Naive B cell (primary cell): ENCODE results near the gene CDC34. TPM values are rescaled to one million over a fixed set of nuclear protein-coding genes. Genes with fewer than 3 reads are reported as not detected.
A peak's percentile ranks its signal among the peaks of the same experiment; 100 is the strongest.

ENCODE experiments used
- ATAC-seq, 2 donors: fragments of 150-1000 bp; cut with Tn5 transposase; 2 replicates each; pipeline ENCODE4 v1.10.0; 2021; ENCODE audit warnings: low read depth in 2 of 2, mild to moderate bottlenecking in 2 of 2, moderate library complexity in 2 of 2
- DNase-seq: peaks from one replicate; pipeline ENCODE4 v3.0.0; 2022
- H3K27ac Mint-ChIP-seq, 6 donors: one replicate each; pipeline ENCODE4 v1.8.0; 2020 to 2022; ENCODE audit warnings: mild to moderate bottlenecking in 6 of 6, mixed read lengths in 6 of 6, moderate library complexity in 5 of 6, inconsistent platforms in 2 of 6
- H3K27me3 Mint-ChIP-seq, 3 donors: one replicate each; pipeline ENCODE4 v1.8.0; 2021 to 2022; ENCODE audit warnings: mixed read lengths in 3 of 3, mild to moderate bottlenecking in 1 of 3
- H3K36me3 Mint-ChIP-seq, 2 donors: one replicate each; pipeline ENCODE4 v1.8.0; 2020 to 2022; ENCODE audit warnings: mixed read lengths in 2 of 2, inconsistent platforms in 1 of 2, mild to moderate bottlenecking in 1 of 2
- H3K4me1 Mint-ChIP-seq, 3 donors: one replicate each; pipeline ENCODE4 v1.8.0; 2020 to 2022; ENCODE audit warnings: mixed read lengths in 3 of 3, inconsistent platforms in 1 of 3, mild to moderate bottlenecking in 1 of 3, moderate library complexity in 1 of 3
- H3K4me3 Mint-ChIP-seq, 8 donors: one replicate each; pipeline ENCODE4 v1.8.0; 2020 to 2022; ENCODE audit warnings: mild to moderate bottlenecking in 8 of 8, mixed read lengths in 8 of 8, moderate library complexity in 8 of 8, inconsistent platforms in 2 of 8
- H3K9me3 Mint-ChIP-seq, 7 donors: one replicate each; pipeline ENCODE4 v1.8.0; 2020 to 2022; ENCODE audit warnings: mixed read lengths in 7 of 7, mild to moderate bottlenecking in 5 of 7, inconsistent platforms in 2 of 7, moderate library complexity in 1 of 7
- polyA plus RNA-seq, 6 donors: library from polyadenylated mRNA; unstranded; fragments of 300-500 nt; fragmentation: Illumina TruSeq; gene quantifications; one replicate each; pipeline ENCODE4 v1.2.3, GENCODE V29; 2021; ENCODE audit warnings: low read depth in 6 of 6

CDC34 gene
- polyA plus RNA-seq, 6 donors from 2014 or later, result 17.7 to 30.6 (median 19.4) TPM

DNA sequence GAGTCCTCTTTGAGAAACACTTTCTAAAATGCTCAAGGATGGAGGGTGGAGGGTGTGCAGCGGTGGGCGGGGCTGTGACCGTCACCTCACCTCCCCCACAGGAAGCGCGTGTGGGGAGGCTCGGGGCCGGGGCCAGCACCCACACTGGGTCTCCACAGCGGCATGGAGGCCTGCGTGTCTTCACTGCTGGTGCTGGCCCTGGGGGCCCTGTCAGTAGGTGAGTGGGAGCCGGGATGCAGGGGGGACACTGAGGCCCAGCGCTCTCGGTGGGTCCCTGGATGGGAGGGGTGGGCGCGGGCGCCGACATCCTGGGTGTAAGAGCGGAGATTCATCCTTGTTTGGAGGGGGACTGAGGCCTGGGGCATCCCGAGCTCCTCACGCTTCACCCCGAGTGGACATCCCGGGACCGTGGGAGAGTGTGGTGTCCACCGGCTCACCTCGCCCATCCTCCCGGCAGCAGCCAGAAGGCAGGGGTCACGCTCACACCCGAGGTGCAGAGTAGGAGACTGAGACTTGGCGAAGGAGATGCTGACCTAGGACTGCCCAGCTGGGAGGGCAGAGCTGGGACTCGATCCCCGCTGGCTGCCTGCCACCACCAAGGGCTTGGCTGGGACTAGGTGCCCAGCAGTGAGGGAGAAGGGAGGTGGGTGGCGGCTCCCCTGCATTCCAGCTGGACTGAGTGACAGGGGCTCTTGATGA, 12.5 kb downstream of the CDC34 start, which contains the start of gene GZMM:
GZMM (plus strand) TSS at position 144 of the 699 bp plus-strand sequence; CDS start at position 163, 19 bp downstream.
- DNase-seq (no peak), ATAC-seq (peak; percentile 21 to 53)
- Mint-ChIP-seq H3K9me3 (no peaks in the 10 kb centered on the region), H3K27ac (peak within 1 kb of the TSS in 1 of 6 donors; percentile 44), H3K4me3 (no peak within 1 kb of the TSS), H3K4me1 (peaks cover 0 to 5% (median 2%) of the 10 kb centered on the region in 3 donors), H3K27me3 (peaks cover 0 to 10% (median 0%) of the 10 kb centered on the region in 3 donors), H3K36me3 (no peaks in the 10 kb centered on the region)

DNA sequence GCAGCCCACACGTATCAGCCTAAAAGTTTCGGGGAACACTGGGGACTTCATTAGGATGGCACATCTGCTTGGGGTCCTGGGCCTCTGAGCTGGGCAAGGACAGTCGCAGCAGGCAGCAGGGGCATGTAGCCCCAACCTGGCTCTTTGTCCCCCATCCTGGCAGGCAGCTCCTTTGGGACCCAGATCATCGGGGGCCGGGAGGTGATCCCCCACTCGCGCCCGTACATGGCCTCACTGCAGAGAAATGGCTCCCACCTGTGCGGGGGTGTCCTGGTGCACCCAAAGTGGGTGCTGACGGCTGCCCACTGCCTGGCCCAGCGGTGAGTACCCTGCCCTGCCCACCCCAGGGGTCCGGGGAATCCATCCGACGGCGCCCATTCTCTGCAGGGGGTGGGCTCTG, 15.6 kb downstream of the CDC34 start:
- Mint-ChIP-seq H3K27me3 (peaks cover 0 to 10% (median 0%) of the 10 kb centered on the region in 3 donors), H3K4me3 (no peak overlapping the region), H3K27ac (no peak overlapping the region), H3K36me3 (no peaks in the 10 kb centered on the region), H3K9me3 (no peaks in the 10 kb centered on the region), H3K4me1 (peaks cover 0 to 5% (median 2%) of the 10 kb centered on the region in 3 donors)
- DNase-seq (no peak), ATAC-seq (no peak)

DNA sequence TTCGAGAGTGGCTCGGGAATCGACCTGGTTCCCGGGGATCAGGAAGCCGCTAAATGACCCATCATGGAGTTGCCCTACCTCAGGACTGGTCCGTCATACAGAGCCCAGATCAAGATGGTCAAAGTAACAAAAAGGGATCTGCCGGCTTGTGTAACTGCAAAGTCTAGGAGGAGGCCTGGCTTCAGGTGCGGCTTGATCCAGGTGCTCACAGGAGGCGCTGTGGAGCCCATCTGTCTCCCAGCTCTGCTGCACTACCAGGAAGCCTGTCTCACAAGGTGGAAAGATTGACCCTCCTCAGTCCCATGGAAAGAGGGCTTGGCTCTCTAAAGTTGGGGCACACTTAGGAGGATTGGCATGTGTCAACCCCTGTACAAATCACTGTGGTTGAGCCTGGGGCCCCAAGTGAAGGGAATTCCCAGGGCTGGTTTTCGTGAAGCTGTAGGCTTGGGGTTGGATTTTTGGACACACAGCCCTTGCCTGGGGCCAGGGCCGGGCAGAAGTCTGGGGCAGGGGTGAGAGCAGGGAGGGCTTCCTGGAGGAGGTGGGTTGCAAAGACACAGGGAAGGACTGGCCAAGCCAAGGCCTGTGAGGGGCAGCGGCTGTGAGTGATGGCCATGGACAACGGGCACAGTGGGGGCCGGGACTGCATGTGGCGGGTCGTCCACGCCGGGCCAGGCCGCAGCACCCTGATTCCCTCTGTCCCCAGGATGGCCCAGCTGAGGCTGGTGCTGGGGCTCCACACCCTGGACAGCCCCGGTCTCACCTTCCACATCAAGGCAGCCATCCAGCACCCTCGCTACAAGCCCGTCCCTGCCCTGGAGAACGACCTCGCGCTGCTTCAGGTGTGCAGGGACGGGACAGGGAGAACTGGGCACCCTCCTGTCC, 16.5 kb downstream of the CDC34 start:
- Mint-ChIP-seq H3K9me3 (no peaks in the 10 kb centered on the region), H3K27me3 (peaks cover 0 to 10% (median 0%) of the 10 kb centered on the region in 3 donors), H3K36me3 (no peaks in the 10 kb centered on the region), H3K4me1 (peaks cover 0 to 5% (median 2%) of the 10 kb centered on the region in 3 donors), H3K4me3 (no peak overlapping the region), H3K27ac (no peak overlapping the region)
- ATAC-seq (no peak), DNase-seq (no peak)

DNA sequence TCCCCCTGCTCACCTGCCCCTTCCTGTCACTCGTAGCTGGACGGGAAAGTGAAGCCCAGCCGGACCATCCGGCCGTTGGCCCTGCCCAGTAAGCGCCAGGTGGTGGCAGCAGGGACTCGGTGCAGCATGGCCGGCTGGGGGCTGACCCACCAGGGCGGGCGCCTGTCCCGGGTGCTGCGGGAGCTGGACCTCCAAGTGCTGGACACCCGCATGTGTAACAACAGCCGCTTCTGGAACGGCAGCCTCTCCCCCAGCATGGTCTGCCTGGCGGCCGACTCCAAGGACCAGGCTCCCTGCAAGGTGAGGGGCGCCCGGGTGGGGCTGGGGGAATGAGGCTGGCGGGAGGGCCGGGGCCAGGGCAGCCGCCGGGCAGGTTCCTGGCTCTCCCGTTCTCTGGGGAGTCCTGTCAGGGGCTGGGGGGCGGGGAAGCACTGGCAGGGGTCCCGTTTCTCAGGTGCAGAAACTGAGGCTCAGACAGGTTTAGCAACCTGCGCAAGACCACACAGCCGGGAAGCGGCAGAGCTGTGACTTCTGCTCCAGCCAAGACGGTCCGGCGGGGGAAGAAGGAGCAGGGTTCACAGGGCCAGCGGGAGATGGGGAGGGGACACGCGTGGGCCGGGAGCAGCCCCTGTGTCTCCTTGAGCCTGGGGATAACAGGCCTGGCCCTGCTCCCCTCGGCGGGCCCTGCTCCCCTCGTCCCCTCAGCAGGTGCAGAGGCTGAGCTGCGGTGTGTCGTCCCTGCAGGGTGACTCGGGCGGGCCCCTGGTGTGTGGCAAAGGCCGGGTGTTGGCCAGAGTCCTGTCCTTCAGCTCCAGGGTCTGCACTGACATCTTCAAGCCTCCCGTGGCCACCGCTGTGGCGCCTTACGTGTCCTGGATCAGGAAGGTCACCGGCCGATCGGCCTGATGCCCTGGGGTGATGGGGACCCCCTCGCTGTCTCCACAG, 17.6 kb downstream of the CDC34 start:
- peaks cover 0 to 10% (median 0%) of the 10 kb centered on the region in 3 donors for H3K27me3 Mint-ChIP-seq
- no peaks in the 10 kb centered on the region for H3K9me3 Mint-ChIP-seq
- H3K4me3 Mint-ChIP-seq, result no peak overlapping the region
- no peak overlapping the region for H3K27ac Mint-ChIP-seq
- H3K4me1 Mint-ChIP-seq, result peaks cover 0 to 5% (median 2%) of the 10 kb centered on the region in 3 donors
- DNase-seq, result no peak
- H3K36me3 Mint-ChIP-seq, result no peaks in the 10 kb centered on the region
- no peak for ATAC-seq

DNA sequence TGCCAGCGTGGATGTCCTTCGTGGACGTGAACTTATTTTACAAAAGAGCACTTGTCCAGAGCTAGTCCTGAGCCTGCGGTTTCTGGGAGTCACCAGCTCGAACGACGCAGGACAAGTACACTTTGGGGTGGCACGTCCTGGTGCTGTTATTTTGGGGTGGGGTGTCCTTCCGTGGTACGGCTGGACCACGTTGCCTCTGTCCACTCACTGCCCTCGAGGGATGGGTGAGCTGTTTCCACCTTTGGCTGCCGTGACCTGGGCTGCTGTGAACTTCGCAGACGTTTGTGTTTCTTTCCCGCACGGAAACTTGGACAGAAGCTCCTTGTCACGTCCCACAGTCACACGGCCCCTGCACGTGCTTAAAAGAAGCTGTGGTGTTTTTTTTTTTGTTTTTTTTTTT, 23.3 kb downstream of the CDC34 start:
- no peak overlapping the region for H3K27ac Mint-ChIP-seq
- DNase-seq (no peak), ATAC-seq (no peak)
- H3K4me1 Mint-ChIP-seq, result no peaks in the 10 kb centered on the region
- H3K4me3 Mint-ChIP-seq, result no peak overlapping the region
- no peaks in the 10 kb centered on the region for H3K36me3 Mint-ChIP-seq
- peaks cover 0 to 14% (median 0%) of the 10 kb centered on the region in 3 donors for H3K27me3 Mint-ChIP-seq
- no peaks in the 10 kb centered on the region for H3K9me3 Mint-ChIP-seq

DNA sequence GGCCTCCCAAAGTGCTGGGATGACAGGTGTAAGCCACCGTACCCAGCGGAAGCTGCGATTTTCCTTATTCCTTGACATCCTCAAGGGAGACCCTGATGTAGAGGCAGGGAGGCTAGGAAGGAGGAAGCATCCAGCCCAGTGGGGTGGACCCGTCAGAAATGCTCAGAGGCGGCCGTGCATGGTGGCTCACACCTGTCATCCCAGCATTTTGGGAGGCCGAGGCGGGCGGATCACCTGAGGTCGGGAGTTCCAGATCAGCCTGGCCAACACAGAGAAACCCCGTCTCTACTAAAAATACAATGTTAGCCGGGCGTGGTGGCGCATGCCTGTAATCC, 23.9 kb downstream of the CDC34 start:
- Mint-ChIP-seq H3K9me3 (no peaks in the 10 kb centered on the region), H3K4me3 (no peak overlapping the region), H3K27ac (no peak overlapping the region), H3K36me3 (no peaks in the 10 kb centered on the region), H3K27me3 (peaks cover 0 to 15% (median 0%) of the 10 kb centered on the region in 3 donors), H3K4me1 (no peaks in the 10 kb centered on the region)
- no peak for ATAC-seq
- DNase-seq, result no peak

DNA sequence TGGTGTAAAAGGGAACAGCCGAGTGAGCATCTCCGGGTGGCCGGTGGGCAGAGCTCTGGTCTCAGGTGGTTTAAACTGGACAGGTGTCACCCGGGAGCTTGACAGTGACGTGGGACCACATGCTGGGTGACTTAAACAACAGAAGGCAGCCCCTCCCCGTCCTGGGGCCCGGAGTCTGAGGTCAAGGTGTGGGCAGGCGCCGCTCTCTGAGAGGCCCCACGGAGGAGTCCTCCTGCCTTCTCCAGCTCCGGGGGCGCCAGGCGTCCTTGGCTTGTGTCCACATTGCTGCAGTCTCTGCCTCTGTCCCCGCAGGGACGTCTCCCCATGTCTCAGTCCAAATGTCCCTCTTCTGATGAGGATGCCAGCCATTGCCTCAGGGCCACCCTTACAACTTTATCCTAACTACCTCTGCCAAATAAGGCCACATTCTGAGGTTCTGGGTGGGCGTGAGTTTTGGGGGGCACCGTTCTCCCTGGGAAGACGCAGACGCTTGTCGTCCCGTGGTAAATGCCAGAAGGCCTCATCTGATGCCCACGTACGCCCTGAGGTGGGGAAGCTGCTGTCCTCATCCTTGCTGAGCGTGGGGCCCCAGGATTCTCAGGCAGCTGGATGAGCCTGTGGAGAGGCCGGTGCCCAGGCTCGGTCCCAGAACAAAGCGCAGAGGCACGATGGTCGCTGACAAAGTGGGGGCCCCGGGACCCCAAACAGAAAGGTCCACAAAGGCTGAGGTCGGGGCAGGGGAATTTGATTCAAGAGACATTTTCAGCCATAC, 25.2 kb downstream of the CDC34 start:
- no peaks in the 10 kb centered on the region for H3K4me1 Mint-ChIP-seq
- no peak overlapping the region for H3K4me3 Mint-ChIP-seq
- H3K27ac Mint-ChIP-seq, result no peak overlapping the region
- peaks cover 0 to 15% (median 0%) of the 10 kb centered on the region in 3 donors for H3K27me3 Mint-ChIP-seq
- H3K9me3 Mint-ChIP-seq, result no peaks in the 10 kb centered on the region
- H3K36me3 Mint-ChIP-seq, result no peaks in the 10 kb centered on the region
- ATAC-seq (no peak), DNase-seq (no peak)

DNA sequence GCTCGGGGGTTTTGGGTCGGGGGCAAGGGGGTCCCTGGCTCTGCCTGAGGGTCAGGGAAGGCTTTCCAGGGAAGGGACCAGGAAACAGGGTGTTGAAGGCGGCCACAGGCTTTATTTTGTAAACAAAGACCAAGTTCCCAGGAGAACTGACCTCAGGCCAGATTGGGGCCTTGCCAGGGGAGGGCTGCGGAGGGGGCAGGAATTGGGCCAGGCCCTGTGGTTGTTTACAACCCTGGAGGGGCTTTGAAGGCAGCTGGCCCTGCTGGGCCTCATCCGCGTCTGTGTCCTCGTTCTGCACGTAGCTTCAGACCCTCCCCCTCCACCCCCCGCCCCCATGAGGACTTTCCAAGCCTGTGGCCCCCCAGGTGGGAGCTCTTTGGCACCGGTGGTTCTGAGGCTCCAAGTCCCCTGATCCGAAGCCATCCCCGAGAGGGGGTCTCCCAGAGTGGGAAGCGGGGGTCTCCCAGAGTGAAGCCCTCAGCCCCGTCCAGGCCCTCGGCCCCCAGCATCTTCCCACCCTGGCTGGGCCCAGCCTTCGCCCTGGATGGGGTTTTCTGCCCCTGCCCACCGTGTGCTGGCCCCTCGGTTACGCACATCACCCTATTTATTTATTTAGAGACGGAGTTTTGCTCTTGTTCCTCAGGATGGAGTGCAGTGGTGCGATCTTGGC, 27.3 kb downstream of the CDC34 start:
- Mint-ChIP-seq H3K4me1 (no peaks in the 10 kb centered on the region), H3K27ac (no peak overlapping the region), H3K4me3 (no peak overlapping the region), H3K9me3 (no peaks in the 10 kb centered on the region), H3K36me3 (no peaks in the 10 kb centered on the region), H3K27me3 (peaks cover 0 to 15% (median 0%) of the 10 kb centered on the region in 3 donors)
- no peak for DNase-seq
- no peak for ATAC-seq

DNA sequence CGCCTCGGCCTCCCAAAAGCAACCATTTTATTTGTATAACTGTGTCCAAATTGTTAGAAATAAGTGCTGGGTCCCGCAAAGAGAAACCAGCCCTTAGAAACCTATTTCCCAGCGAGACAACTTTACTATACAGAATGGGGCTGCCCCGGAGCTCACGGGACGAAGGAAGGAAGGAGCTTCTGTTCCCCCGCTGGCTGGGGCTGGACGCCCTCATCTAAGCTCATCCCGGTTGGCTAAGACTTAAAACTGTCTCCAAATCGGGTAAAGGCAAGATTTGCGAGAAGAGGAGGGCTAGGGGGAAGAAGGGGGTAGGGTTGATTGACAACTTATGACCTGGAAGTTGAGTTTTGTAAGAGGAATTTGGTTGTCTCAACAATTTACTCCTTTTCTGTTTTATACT, 28.6 kb downstream of the CDC34 start:
- no peak for DNase-seq
- Mint-ChIP-seq H3K27me3 (peaks cover 0 to 15% (median 0%) of the 10 kb centered on the region in 3 donors), H3K27ac (no peak overlapping the region), H3K9me3 (no peaks in the 10 kb centered on the region), H3K4me3 (no peak overlapping the region), H3K4me1 (no peaks in the 10 kb centered on the region), H3K36me3 (no peaks in the 10 kb centered on the region)
- ATAC-seq, result no peak

DNA sequence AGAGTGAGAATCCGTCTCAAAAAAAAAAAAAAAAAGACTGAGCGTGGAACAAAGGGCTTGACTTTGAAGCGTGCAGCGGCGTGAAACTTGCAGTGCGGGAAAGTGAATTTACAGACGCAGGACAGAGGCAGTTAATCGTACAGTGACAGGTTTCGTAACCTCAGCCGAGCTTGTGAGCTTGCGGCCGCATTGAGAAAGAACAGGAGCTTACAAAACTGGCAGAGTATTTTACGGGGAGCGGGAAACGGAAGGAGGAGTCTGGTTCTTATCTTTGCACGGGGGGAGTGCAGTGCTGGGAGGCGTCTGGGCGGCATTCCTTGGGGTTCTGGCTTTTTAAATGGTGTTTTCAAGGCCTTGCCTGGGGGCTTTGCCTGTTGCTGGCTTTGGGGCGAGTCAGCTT, 34.8 kb downstream of the CDC34 start:
- Mint-ChIP-seq H3K4me3 (peak overlapping the region in 2 of 8 donors; percentile 0 to 19), H3K27ac (peak overlapping the region in 1 of 6 donors; percentile 44), H3K36me3 (no peaks in the 10 kb centered on the region), H3K27me3 (no peaks in the 10 kb centered on the region), H3K4me1 (peaks cover 7 to 10% (median 8%) of the 10 kb centered on the region in 3 donors), H3K9me3 (no peaks in the 10 kb centered on the region)
- no peak for ATAC-seq
- DNase-seq, result no peak

DNA sequence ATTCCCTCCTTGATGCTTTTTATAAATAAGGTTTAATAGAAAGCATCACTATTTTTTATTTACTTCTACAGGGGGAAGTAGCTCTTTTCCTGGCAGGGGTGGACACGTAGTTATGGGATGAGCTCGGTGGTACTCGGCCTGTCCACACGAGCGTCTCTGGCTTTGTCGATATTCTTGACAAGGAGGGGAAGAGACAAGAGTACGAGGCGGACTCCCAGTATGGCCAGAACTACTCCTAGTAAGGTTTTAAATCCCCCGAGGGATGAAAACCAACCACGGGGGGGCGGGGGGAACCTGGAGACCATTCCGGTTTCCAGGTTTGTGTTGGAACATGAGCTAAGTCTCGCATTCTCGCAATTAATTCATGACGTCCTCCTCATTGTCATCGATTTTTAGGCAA, 35.3 kb downstream of the CDC34 start:
- no peaks in the 10 kb centered on the region for H3K27me3 Mint-ChIP-seq
- ATAC-seq, result no peak
- H3K4me1 Mint-ChIP-seq, result peaks cover 7 to 13% (median 10%) of the 10 kb centered on the region in 3 donors
- DNase-seq, result no peak
- peak overlapping the region in 1 of 6 donors; percentile 44 for H3K27ac Mint-ChIP-seq
- no peaks in the 10 kb centered on the region for H3K9me3 Mint-ChIP-seq
- peak overlapping the region in 1 of 8 donors; percentile 0 for H3K4me3 Mint-ChIP-seq
- no peaks in the 10 kb centered on the region for H3K36me3 Mint-ChIP-seq

DNA sequence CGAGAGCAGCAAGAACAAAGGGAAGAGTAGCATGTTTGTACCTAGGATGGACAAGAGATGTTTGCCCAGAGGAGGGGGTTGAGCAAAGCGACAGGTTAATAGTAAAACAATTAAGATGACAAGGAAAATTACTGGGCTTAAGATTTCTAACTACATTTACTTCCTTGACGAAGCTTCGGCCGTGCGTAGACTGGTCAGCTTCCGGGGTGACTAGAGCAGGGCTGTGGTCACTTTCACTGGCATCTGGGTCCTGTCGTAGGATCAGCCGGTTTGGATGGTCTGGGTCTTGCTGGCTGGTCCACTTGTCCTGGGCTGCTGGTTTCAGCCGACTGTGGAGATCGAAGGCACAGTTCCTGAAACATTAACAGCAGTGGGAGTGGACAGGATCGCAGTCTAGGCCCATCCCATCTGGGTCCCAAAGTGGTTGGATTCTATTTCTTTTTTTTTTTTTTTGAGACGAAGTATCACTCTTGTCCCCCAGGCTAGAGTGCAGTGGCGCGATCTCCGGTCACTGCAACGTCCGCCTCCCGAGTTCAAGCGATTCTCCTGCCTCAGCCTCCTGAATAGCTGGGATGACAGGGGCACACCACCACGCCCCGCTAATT, 35.8 kb downstream of the CDC34 start:
- H3K27ac Mint-ChIP-seq, result peak overlapping the region in 1 of 6 donors; percentile 10

More for the DNA sequence above, 35.8 kb downstream of the CDC34 start:
- DNase-seq, result no peak
- ATAC-seq, result no peak
- peaks cover 12 to 15% (median 13%) of the 10 kb centered on the region in 3 donors for H3K4me1 Mint-ChIP-seq
- H3K27me3 Mint-ChIP-seq, result no peaks in the 10 kb centered on the region
- H3K4me3 Mint-ChIP-seq, result peak overlapping the region in 2 of 8 donors; percentile 0 to 37
- H3K9me3 Mint-ChIP-seq, result no peaks in the 10 kb centered on the region
- H3K36me3 Mint-ChIP-seq, result no peaks in the 10 kb centered on the region
